Sigmoid colon (tissue), 4 donors: ENCODE data around the gene NCOA6.

Experiments
- EP300 ChIP-seq, 4 donors: sonication (generic); formaldehyde crosslinking; IDR thresholded peaks; one replicate each; pipeline ENCODE4 v1.6.1; 2017; ENCODE audit warnings: antibody characterized with exemption in 4 of 4
- POLR2A ChIP-seq, 2 donors: fragments of 450-650 bp; IDR thresholded peaks; one replicate each; pipeline ENCODE4 v1.6.1; 2016; ENCODE audit warnings: antibody characterized with exemption in 2 of 2, mild to moderate bottlenecking in 2 of 2, moderate library complexity in 2 of 2

GRCh38 chr20:34710568-34710839 lies 114.9 kb downstream of the NCOA6 start:
- TF ChIP-seq EP300 (IDR thresholded peaks at IDR 0.05), result no peak
- TF ChIP-seq POLR2A (IDR thresholded peaks at IDR 0.05), result no peak
